NCI-H526 (cell line): ENCODE data around the gene FAM227A.
"Not testable (repeated sequence)": the region's sequence is repeated elsewhere in the genome, so short reads cannot be mapped to it uniquely, and the experiment has no call there.

Experiments
- DNase-seq, 2 experiments: peaks; one replicate each; lab custom pipeline; 2025; lab: John Stamatoyannopoulos, UW

FAM227A gene

GRCh38 chr22:38657045-38657909, 1.1 kb upstream of the FAM227A start:
- peak in 1 of 2 experiments; percentile 51 for DNase-seq

GRCh38 chr22:38655519-38656255, 505 bp downstream of the FAM227A start:
- peak in 1 of 2 experiments; percentile 50 for DNase-seq

DNA sequence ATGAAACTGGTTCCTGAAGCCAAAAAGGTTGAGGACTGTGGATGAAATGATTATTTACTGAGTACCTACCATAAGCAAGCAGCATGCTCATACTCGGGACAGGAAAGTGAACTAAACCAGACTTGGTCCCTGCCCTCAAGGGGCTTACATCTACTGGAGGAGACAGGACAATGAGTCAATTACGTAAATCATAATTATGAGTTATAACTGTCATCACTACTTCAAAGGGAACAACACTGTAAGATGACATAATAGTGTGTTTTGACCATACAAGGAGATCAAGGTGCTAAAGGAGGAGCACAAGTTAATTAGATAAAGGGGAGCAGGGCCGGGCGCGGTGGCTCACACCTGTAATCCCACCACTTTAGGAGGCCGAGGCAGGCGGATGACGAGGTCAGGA, 2.5 kb downstream of the FAM227A start:
- DNase-seq = no peak

- DNase-seq = no peak
These were observed 3.3 kb downstream of the FAM227A start for GRCh38 chr22:38652859-38653258.

- no peak for DNase-seq
These were observed 6.2 kb downstream of the FAM227A start for GRCh38 chr22:38649841-38650522.

DNA sequence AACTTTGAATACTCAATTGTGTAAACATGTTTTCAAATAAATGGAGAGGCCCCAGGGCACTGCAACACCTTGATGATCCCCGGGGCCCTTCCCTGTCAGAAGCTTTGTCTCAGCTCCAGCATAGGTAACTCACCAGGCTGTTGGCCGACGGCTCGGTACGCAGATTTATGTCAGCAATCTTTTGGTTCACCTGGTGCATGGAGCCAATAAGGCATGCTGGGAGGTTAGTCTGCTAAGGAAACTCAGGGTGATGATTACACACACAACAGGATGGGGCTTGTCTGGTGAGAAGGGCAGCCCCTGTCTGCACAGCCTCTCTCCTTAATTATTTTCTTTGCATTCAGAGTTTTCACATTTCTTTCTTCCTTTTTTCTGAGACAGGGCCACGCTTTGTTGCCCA, 10.8 kb downstream of the FAM227A start:
- no peak for DNase-seq

DNA sequence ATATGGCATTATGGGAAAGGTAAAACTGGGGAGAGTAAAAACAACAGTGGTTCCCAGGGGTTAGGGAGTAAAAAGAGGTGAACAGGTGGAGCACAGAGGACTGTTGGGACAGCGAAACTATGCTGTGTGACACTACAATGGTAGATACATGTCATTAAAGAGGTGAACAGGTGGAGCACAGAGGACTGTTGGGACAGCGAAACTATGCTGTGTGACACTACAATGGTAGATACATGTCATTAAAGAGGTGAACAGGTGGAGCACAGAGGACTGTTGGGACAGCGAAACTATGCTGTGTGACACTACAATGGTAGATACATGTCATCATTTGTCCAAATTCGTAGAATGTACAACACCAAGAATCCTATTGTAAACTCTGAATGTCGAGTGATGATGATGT, 11.9 kb downstream of the FAM227A start:
- not testable (repeated sequence) for DNase-seq

DNA sequence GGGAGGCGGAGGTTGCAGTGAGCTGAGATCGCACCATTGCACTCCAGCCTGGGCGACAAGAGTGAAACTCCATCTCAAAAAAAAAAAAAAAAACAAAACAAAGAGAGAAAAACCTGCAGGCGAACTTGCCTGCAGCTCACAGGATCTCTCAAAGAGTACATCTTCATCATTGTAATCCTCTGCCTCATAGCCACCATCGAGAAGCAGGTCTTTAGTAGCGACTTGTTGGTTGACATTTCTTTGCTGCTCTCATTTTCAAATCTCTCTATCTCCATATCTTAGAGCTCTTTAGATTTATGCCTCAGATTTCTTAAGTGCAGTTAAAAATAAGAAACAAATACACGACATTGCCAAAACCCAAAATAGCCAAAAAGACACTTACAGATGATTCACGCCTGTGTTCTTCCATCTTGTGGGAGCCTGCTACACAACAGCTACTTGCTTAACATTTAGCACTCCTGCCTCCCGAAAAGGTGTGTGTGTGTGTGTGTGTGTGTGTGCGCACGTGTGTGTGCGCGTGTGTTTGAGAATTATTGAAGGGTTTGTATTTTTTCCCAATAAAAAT, 14.6 kb downstream of the FAM227A start:
- DNase-seq = no peak

GRCh38 chr22:38638728-38639127, 17.5 kb downstream of the FAM227A start:
- no peak for DNase-seq

DNA sequence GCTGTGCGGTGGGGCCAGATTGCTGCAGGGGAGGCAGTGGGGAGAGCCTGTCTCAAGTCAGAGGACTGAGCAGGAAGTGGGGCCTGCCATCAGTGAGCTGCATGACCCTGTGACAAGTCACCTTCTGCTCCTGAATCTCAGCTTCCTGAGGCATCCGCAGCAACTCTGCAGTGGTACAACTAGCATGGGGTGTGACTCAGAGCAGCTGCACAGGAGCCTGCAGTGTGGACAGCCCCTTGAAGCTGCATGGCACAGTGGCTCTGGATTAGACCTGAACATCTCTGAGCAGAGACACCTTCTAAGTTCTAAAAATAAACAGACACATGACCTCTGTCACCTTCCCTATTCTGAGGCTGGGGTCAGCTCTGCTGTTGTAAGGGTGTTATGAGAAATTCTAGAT, 18.0 kb downstream of the FAM227A start:
- DNase-seq = no peak

DNA sequence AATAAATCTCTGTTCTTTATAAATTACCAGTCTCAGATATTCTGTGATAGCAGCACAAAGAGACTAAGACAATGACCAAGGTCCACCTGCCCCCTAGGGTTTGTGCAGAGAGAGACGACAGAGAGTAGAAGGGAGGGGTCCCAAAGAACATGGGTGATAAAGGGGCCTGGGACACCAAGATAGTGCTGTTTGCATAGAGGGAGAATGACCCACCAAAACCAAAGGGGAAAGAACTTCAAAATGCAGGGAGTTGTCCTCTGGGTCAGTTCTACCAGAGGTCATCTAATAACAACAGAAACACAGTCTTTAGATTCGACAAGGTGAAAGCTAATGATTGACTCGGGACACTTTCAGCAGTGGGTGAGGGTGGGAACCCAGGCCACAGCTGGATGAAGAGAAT, 23.7 kb downstream of the FAM227A start:
- DNase-seq = no peak

- no peak for DNase-seq
These were observed 24.5 kb downstream of the FAM227A start for GRCh38 chr22:38631724-38632123.

DNA sequence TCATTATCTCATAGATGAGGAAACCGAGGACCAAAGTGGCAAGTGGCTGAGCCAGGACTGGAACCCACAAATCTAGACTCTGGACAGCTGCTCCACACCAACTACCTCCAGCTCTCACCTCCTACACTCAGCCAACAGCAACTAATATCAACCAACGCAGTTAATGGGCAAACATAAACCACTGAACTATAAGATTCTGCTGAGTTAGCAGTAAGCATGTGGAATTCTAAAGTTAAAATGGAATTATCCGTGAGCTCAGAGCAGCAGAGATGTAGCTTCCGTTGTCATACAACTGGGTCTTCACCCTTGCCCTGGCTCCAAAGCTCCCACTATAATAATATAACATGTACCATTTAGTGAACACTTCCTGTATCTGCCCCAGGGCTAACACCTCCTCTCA, 27.1 kb downstream of the FAM227A start:
- DNase-seq = no peak

DNA sequence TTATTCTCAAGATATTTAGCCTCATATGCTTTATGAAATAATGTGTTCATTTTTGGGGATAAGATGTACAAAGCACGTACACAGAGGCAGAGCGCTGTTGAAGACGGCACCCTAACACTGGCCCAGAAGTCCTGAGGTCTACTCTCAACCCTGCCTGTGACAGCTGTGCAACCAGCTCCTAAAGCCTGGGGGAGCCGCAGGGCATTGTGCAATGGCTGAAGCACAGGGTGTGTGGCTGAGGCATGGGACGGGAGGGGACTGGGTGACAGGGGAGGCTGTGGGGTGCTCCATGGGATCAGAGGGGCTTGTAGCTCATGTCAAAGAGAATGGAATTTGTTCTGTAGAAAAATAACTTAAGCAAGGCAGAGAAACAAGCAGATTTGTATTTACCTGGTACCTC, 27.7 kb downstream of the FAM227A start:
- DNase-seq = no peak

DNA sequence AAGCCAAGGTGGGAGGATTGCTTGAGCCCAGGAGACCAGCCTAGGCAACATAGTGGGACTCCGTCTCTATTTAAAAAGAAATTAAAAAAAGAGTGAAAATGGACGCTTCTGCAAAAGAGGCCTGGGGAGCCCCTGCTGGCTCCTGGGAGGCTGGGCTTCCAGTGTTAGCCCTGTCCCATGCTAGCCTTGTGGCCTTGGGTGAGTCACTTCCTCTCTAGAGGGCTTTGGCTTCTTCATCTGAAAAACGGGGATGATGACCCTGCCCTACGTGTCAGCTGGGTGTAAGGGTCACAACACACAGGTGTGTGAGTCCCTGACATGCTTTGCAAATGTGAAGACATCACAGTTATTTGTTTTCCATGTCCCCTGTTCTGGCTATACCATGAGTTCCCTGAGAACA, 32.8 kb downstream of the FAM227A start:
- DNase-seq = no peak

DNA sequence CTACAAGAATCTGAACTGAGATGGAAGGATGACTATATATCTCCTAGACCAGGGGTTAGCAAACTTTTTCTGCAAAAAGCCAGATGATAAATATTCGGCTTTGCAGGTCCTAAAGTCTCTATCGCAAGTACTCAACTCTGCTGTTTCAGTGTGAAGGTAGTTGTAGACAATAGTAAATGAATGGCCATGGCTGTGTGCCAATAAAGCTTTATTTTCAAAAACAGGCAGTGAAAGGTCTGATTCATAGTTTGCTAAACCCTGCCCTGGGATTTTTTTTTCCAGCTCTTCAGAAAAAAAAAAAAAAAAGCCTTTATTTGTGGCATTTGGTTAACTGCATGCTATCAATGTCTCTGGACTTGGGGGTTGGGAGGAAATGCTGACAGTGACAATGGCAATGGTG, 37.5 kb downstream of the FAM227A start:
- no peak for DNase-seq

- DNase-seq = no peak
These were observed 37.9 kb downstream of the FAM227A start for GRCh38 chr22:38618258-38618657.

DNA sequence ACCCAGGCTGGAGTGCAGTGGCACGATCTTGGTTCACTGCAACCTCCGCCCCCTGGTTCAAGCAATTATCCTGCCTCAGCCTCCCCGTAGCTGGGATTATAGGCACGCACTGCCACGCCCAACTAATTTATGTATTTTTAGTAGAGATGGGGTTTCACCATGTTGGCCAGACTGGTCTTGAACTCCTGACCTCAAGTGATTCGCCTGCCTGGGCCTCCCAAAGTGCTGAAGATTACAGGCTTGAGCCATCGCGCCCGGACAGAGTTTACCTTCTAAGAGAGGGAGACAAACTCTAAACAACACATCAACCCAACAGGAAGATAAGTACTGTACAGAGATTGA, 41.2 kb downstream of the FAM227A start:
- not testable (repeated sequence) for DNase-seq

DNA sequence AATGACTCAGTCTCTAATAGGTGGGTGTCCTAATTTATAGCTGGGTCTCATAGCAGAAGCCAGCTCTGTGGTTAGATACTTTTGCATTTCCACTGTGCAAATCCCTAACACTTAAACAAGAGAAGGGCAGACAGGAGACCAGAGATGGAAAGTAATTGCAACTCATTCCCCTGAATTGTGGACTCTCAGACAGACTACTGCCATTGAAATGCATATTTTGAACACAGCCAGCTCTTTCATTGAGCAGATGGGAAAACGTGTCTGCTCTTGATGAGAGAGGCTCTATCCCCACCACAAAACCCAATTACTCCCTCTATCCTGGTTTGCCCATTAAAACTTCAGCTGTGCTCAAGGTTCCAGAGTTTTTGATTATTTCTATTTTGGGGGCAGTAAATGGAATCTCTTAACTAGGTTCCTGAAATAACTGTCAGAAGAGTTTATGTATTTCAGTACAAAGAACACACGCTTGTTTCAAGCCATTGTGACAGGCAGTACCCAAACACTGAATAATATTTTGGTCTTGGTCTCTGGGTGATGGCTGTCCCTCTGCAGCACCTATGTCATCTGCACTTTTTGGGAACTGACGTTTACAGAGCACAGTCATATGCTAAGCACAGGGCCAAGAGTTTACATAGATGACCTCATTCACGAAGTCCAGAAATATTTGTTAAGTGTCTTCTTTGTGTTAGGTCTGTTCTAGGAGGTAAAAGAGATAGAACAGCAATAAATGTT, 41.7 kb downstream of the FAM227A start:
- no peak for DNase-seq

DNA sequence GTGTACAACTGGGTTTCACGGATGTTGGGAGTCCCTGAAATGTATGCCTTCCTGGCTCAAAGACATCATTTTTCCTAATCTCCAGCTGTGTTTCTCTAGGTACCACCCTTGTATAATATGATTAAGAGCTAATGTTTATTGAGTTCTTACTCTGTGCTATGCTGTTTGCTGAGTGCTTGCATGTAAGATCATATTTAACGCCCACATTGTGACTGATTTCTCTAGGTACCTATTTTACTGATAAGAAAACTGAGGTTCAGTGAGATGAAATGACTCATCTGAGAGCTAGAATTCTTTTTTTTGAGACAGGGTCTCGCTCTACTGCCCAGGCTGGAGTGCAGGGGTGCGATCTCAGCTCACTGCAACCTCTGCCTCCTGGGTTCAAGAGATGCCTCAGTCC, 42.6 kb downstream of the FAM227A start:
- no peak for DNase-seq

DNA sequence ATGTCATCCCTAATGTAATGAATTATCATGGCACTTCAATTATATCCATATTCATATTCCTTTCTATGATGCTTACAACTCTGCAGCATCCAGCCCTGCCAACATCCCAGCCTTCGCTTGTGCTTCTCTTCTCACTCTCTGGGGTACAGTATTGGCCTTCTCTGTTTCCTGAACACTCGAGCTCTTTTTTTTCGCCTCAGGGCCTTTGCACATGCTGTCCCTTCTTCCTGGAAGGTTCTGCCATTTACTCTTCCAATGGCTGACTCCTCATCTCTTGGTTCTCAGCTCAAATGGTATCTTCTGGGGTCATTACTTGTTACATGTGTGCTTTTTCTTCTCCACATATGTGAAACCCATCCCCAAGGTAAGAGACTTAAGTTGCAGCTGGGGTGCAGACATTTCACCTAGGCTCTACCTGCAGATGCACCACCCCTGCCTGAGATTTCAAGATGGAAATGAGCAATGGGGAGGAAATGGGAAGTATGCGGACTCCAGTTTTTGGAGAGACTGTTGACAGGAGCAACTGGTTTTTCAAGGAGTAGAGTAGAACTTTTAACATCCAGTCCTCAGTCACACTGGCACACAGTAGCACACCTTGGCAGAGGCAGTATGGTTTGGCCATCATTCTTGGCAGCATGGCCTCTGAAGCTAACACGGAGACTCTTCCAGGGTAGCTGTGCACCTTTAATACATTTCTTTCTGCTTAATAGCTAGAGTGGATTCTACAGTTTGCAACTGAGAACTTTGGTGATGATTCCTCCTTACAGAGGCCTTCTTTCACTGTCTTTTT, 43.8 kb downstream of the FAM227A start:
- no peak for DNase-seq
